DOHH2 (cell line): Measurements from ENCODE around the gene PGS1.

ENCODE experiments used
- CTCF ChIP-seq: fragments of 200-600 bp; sonication (generic); IDR thresholded peaks from one replicate; pipeline ENCODE4 v1.5.1; 2014; ENCODE audit warnings: antibody characterized with exemption, mild to moderate bottlenecking, low read depth, low read length; ENCODE audit not compliant: poor library complexity, severe bottlenecking
- EZH2phosphoT487 ChIP-seq: fragments of 200-600 bp; sonication (generic); IDR thresholded peaks from 2 replicates; pipeline ENCODE4 v1.6.1; 2017; ENCODE audit warnings: borderline replicate concordance, mild to moderate bottlenecking, antibody characterized with exemption, low read length, moderate library complexity, mixed read lengths

- TF ChIP-seq CTCF (no peak), EZH2phosphoT487 (no peak)
Observed at GRCh38 chr17:78454346-78454745, 75.9 kb downstream of the PGS1 start.
